Brain microvascular endothelial cell (primary cell): Measurements from ENCODE around the gene BTBD9.

Experiments
- DNase-seq: peaks from one replicate; pipeline ENCODE4 v3.0.0-alpha.2; 2020
- H3K27ac ChIP-seq: fragments of 250-450 bp; sonication (Bioruptor Pico); 2 replicates; pipeline ENCODE4 v1.5.1; 2020; ENCODE audit warnings: mild to moderate bottlenecking, moderate library complexity
- H3K27me3 ChIP-seq: fragments of 250-450 bp; sonication (Bioruptor Pico); replicated peaks from 2 replicates; pipeline ENCODE4 v1.5.1; 2020; ENCODE audit warnings: mild to moderate bottlenecking
- H3K36me3 ChIP-seq: fragments of 250-450 bp; sonication (Bioruptor Pico); replicated peaks from 2 replicates; pipeline ENCODE4 v1.5.1; 2020; ENCODE audit warnings: mild to moderate bottlenecking
- H3K4me3 ChIP-seq: 2 replicates; pipeline ENCODE4 v1.5.1; 2011; ENCODE audit warnings: low read depth, mild to moderate bottlenecking, control low read depth, low read length, moderate library complexity
- CTCF ChIP-seq: IDR thresholded peaks from 2 replicates; pipeline ENCODE4 v1.5.1; 2011; ENCODE audit warnings: low read depth, mild to moderate bottlenecking, moderate library complexity, low read length, control low read depth, inconsistent platforms; ENCODE audit errors: missing control alignments
- in situ Hi-C: cut with HindIII; loops from 2 replicates; pipeline ENCODE4 v1.10.0; 2017; ENCODE audit warnings: low sequenced_read_pairs, low pct_ligation_motif_present

BTBD9 gene

GRCh38 chr6:38407192-38407591 is 232.5 kb downstream of the BTBD9 start:
- TF ChIP-seq CTCF = no peak
- Histone ChIP-seq H3K36me3 (no peaks in the 10 kb centered on the region), H3K4me3 (no peak overlapping the region), H3K27ac (no peak overlapping the region), H3K27me3 (no peaks in the 10 kb centered on the region)
- DNase-seq = no peak
- in situ Hi-C loops = no loop called here

DNA sequence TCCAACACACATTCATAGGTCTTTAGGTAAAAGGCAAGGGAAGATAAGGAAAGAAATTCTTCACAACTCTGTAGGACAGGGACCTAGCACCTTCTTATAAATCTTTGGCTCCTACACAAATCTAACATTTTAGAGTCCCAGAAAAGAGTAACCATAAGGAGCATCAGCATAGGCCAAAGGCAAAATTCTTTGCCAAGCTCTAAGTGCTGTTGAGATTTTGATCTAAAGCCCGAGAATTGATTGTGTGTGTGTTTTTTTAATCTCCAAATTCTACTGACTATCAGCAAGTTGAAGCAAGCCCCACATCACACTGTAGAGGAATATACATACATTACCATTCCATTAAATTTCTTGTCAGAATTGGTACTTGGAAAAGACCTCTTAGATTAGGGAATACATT is 233.6 kb downstream of the BTBD9 start:
- Histone ChIP-seq H3K4me3 (no peak overlapping the region), H3K27ac (no peak overlapping the region), H3K36me3 (no peaks in the 10 kb centered on the region), H3K27me3 (no peaks in the 10 kb centered on the region)
- in situ Hi-C loops = no loop called here
- no peak for TF ChIP-seq CTCF
- DNase-seq = no peak

DNA sequence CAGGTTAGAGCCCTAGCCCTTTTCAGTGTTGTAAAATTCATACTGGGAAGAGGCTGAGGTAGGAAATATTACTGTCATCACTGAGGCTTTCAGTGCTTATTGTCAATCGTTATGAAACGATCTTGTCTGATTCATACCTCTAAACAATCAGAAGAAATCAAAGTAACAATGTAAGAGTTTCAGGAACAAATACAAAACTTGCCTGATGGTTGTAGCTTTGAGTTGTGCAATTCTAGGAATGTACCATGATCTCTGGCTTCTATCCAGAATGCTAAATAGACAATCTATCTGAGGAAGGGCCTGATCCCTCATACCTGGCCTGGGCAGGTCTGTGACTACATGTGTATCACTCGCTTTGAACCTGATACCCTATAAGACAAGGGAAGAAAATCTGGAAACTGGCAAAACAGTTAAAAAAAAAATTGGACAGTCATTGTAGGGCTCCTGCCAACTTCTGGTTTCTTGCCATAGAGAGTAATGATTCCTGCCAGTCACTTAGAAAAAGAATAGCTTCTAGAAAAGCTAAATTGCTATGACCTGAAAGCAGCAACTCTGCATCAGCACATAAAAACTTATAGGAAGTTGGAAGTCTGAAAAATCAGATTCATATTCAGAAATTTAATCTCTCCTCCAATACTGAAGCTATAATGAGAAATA is 234.7 kb downstream of the BTBD9 start:
- Histone ChIP-seq H3K36me3 (no peaks in the 10 kb centered on the region), H3K27ac (no peak overlapping the region), H3K27me3 (no peaks in the 10 kb centered on the region), H3K4me3 (no peak overlapping the region)
- in situ Hi-C loops = no loop called here
- DNase-seq = no peak
- no peak for TF ChIP-seq CTCF

- DNase-seq = no peak
- in situ Hi-C loops = no loop called here
- Histone ChIP-seq H3K27me3 (no peaks in the 10 kb centered on the region), H3K27ac (no peak overlapping the region), H3K36me3 (no peaks in the 10 kb centered on the region), H3K4me3 (no peak overlapping the region)
- no peak for TF ChIP-seq CTCF
These were observed 235.4 kb downstream of the BTBD9 start for GRCh38 chr6:38404355-38404754.

DNA sequence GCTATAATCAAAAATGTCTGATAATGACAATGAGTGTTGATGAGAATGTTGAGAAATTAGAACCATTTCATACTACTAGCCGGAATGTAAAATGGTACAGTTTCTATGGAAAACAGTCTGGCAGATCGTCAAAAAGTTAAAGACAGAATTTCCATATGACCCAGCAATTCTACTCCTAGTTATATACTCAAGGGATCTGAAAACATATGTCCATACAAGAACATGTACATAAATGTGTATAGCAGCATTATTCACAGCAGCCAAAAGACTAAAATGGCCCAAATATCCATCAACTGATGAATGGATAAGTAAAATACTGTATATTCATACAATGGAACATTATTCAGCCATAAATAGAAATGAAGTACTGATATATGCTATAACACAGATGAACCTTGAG is 236.2 kb downstream of the BTBD9 start:
- H3K27me3 ChIP-seq = no peaks in the 10 kb centered on the region
- in situ Hi-C loops = no loop called here
- H3K4me3 ChIP-seq = no peak overlapping the region
- no peaks in the 10 kb centered on the region for H3K36me3 ChIP-seq
- DNase-seq = no peak
- H3K27ac ChIP-seq = no peak overlapping the region
- TF ChIP-seq CTCF = no peak

DNA sequence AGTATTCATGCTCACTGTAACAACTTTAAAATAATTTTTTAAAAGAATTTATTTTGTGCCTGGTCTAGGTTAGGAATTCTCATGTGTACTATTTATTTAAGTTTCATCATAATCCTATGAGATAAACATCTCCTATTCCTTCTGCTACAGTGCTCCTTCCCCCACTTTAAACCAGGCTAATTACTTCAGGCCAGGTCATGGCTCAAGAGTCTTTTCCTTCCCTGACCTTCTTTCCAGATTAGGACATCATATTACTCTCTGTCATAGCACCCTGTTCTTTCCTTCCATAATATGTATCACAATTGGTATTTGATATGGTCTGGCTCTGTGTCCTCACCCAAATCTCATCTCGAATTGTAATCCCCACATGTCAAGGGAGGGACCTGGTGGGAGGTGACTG is 239.0 kb downstream of the BTBD9 start:
- in situ Hi-C loops = no loop called here
- H3K27me3 ChIP-seq = no peaks in the 10 kb centered on the region
- no peak overlapping the region for H3K4me3 ChIP-seq
- no peak overlapping the region for H3K27ac ChIP-seq
- TF ChIP-seq CTCF = no peak
- no peak for DNase-seq
- no peaks in the 10 kb centered on the region for H3K36me3 ChIP-seq
